ENCODE measurements around the gene OTULIN.

Gene OTULIN

GRCh38 chr5:14720236-14720923 lies 55.9 kb downstream of the OTULIN start:
- Mint-ChIP-seq H3K36me3 (ENCODE audit: low read depth) (peaks cover 30% of the 10 kb centered on the region), H3K27ac (no peak overlapping the region)
- TF ChIP-seq, protein P1, sequence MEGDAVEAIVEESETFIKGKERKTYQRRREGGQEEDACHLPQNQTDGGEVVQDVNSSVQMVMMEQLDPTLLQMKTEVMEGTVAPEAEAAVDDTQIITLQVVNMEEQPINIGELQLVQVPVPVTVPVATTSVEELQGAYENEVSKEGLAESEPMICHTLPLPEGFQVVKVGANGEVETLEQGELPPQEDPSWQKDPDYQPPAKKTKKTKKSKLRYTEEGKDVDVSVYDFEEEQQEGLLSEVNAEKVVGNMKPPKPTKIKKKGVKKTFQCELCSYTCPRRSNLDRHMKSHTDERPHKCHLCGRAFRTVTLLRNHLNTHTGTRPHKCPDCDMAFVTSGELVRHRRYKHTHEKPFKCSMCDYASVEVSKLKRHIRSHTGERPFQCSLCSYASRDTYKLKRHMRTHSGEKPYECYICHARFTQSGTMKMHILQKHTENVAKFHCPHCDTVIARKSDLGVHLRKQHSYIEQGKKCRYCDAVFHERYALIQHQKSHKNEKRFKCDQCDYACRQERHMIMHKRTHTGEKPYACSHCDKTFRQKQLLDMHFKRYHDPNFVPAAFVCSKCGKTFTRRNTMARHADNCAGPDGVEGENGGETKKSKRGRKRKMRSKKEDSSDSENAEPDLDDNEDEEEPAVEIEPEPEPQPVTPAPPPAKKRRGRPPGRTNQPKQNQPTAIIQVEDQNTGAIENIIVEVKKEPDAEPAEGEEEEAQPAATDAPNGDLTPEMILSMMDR (IDR thresholded peaks at IDR 0.05; ENCODE audit: unreplicated experiment in 3 of 3), result no peak

DNA sequence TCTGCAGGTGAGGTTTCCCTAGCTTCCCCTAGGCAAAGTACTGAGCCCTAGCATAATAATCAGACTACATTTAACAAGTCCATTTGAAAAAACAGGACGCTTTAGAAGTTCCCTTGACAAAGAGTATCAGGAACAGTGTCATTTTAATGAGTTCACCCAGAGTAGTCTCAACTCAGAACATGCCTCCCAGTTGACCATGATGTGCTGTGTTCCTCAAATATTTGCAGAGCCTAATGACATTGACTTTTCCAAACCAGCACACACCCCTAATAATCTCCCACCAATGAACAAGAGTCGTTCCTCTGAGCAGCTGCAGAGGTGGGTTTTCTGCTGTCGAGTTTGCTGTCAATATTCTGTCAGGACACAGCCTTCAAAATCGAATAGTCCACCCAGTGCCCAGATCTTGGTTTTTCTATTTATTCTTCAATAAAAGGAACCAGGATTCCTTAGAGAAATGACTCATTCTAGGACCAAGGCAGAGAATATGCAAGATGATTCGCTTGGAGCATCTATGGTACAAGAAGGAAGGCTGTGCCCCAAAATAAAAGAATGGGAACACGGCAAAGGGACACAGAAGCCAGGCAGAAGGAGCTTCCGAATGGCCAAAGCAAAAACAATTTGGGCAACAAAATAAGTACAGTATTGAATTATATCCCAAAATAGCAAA lies 57.6 kb downstream of the OTULIN start:
- H3K9me3 Mint-ChIP-seq, result peaks cover 2% of the 10 kb centered on the region
- TF ChIP-seq, protein P1 (IDR thresholded peaks at IDR 0.05; ENCODE audit: unreplicated experiment in 3 of 3), result no peak
- H3K4me1 Mint-ChIP-seq, result peaks cover 4% of the 10 kb centered on the region
- peaks cover 15% of the 10 kb centered on the region for H3K36me3 Mint-ChIP-seq (ENCODE audit: low read depth)
- no peak overlapping the region for H3K4me3 Mint-ChIP-seq
- H3K27ac Mint-ChIP-seq, result no peak overlapping the region
- H3K27me3 Mint-ChIP-seq (ENCODE audit: low read depth), result no peaks in the 10 kb centered on the region

More at GRCh38 chr5:14720236-14720923, 55.9 kb downstream of the OTULIN start:
- Mint-ChIP-seq H3K4me1 (no peaks in the 10 kb centered on the region), H3K9me3 (peaks cover 3% of the 10 kb centered on the region), H3K4me3 (no peak overlapping the region), H3K27me3 (ENCODE audit: low read depth) (no peaks in the 10 kb centered on the region)

DNA sequence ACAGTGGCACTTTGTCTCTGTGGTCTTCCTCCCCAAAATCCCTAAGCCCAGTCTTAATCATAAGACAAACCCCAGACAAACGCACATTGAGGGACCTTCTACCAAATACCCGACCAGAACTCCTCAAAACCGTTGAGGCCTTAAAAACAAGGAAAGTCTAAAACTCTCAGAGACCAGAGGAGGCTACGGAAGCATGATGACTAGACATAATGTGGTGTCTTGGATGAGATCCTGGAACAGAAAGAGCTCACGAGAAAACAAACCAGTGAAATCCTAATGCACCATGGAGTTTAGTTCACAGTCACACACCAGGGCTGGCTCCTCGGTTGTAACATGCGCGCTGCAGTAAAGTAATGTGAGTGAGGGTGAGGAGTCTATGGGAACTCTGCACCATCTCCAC lies 58.4 kb downstream of the OTULIN start:
- TF ChIP-seq, protein P1 (IDR thresholded peaks at IDR 0.05; ENCODE audit: unreplicated experiment in 3 of 3), result no peak
- Mint-ChIP-seq H3K27ac (no peak overlapping the region), H3K27me3 (ENCODE audit: low read depth) (no peaks in the 10 kb centered on the region), H3K36me3 (ENCODE audit: low read depth) (peaks cover 8% of the 10 kb centered on the region), H3K4me3 (no peak overlapping the region), H3K4me1 (peaks cover 11% of the 10 kb centered on the region), H3K9me3 (no peaks in the 10 kb centered on the region)

- Mint-ChIP-seq H3K9me3 (no peaks in the 10 kb centered on the region), H3K27me3 (ENCODE audit: low read depth) (no peaks in the 10 kb centered on the region), H3K4me3 (no peak overlapping the region), H3K27ac (no peak overlapping the region), H3K4me1 (peaks cover 12% of the 10 kb centered on the region), H3K36me3 (ENCODE audit: low read depth) (peaks cover under 1% of the 10 kb centered on the region)
- TF ChIP-seq, protein P1 (IDR thresholded peaks at IDR 0.05; ENCODE audit: unreplicated experiment in 3 of 3), result no peak
These were observed 59.2 kb downstream of the OTULIN start for GRCh38 chr5:14723701-14724132.

DNA sequence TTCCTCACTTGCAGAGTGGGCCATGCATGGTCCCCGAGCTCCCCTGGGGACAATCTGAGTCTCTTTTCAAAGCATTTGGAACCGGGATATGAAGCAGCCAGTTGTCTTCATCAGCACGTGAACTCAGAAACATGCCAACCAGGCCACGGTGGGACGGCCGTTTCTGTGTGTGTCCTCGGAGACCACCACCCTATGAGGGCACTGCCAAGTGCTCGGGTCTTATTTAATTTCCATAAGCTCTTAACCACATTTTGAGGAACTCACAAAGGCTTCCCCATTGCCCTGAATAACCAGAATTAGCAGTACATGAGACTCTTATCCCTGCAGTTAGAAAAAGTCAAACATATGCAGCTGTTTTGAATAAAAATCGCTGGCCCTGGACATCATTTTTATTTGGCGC lies 60.1 kb downstream of the OTULIN start:
- Mint-ChIP-seq H3K27ac (no peak overlapping the region), H3K36me3 (ENCODE audit: low read depth) (no peaks in the 10 kb centered on the region), H3K4me3 (no peak overlapping the region), H3K4me1 (peaks cover 12% of the 10 kb centered on the region), H3K9me3 (no peaks in the 10 kb centered on the region), H3K27me3 (ENCODE audit: low read depth) (no peaks in the 10 kb centered on the region)
- TF ChIP-seq, protein P1 (IDR thresholded peaks at IDR 0.05; ENCODE audit: unreplicated experiment in 3 of 3), result no peak

Measured in nephron (organoid).